ENCODE results near the gene TRIM28. TPM values are rescaled to one million over a fixed set of nuclear protein-coding genes. Genes with fewer than 3 reads are reported as not detected.

The TRIM28 gene
- total and polyA plus RNA-seq, 8 donors = 95.5 to 923 (median 206) TPM

DNA sequence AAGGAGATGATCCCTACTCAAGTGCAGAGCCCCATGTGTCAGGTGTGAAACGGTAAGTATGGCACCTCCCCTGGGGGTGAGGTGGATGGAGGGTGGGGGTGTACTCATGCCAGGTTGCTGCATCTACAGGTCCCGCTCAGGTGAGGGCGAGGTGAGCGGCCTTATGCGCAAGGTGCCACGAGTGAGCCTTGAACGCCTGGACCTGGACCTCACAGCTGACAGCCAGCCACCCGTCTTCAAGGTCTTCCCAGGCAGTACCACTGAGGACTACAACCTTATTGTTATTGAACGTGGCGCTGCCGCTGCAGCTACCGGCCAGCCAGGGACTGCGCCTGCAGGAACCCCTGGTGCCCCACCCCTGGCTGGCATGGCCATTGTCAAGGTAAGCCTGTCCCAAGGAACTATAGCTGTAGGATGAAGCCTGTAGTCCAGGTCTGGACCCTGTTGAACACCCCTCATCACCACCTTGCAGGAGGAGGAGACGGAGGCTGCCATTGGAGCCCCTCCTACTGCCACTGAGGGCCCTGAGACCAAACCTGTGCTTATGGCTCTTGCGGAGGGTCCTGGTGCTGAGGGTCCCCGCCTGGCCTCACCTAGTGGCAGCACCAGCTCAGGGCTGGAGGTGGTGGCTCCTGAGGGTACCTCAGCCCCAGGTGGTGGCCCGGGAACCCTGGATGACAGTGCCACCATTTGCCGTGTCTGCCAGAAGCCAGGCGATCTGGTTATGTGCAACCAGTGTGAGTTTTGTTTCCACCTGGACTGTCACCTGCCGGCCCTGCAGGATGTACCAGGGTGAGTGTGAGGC, 5.2 kb downstream of the TRIM28 start:
- H3K36me3 ChIP-seq = peaks cover 67 to 80% (median 76%) of the 10 kb centered on the region in 4 donors
- intact Hi-C loops (cut with DNase I; ENCODE audit: low total_unique reads) = no loop called here
- no peaks in the 10 kb centered on the region for H3K27me3 ChIP-seq
- no peak for DNase-seq
- H3K4me1 ChIP-seq = peaks cover 30 to 59% (median 49%) of the 10 kb centered on the region in 4 donors
- WGBS, 5 donors = 87 to 91% (median 89%) methylated on average over 17 to 20 of the region's 20 CpGs
- H3K27ac ChIP-seq = no peak overlapping the region
- TF ChIP-seq POLR2A (IDR thresholded peaks at IDR 0.05) (no peak), EP300 (IDR thresholded peaks at IDR 0.05) (no peak), POLR2AphosphoS5 (IDR thresholded peaks at IDR 0.05) (no peak)
- TF ChIP-seq, protein P1, sequence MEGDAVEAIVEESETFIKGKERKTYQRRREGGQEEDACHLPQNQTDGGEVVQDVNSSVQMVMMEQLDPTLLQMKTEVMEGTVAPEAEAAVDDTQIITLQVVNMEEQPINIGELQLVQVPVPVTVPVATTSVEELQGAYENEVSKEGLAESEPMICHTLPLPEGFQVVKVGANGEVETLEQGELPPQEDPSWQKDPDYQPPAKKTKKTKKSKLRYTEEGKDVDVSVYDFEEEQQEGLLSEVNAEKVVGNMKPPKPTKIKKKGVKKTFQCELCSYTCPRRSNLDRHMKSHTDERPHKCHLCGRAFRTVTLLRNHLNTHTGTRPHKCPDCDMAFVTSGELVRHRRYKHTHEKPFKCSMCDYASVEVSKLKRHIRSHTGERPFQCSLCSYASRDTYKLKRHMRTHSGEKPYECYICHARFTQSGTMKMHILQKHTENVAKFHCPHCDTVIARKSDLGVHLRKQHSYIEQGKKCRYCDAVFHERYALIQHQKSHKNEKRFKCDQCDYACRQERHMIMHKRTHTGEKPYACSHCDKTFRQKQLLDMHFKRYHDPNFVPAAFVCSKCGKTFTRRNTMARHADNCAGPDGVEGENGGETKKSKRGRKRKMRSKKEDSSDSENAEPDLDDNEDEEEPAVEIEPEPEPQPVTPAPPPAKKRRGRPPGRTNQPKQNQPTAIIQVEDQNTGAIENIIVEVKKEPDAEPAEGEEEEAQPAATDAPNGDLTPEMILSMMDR (IDR thresholded peaks at IDR 0.05) = no peak
- no peaks in the 10 kb centered on the region for H3K9me3 ChIP-seq
- H3K4me3 ChIP-seq = no peak overlapping the region

DNA sequence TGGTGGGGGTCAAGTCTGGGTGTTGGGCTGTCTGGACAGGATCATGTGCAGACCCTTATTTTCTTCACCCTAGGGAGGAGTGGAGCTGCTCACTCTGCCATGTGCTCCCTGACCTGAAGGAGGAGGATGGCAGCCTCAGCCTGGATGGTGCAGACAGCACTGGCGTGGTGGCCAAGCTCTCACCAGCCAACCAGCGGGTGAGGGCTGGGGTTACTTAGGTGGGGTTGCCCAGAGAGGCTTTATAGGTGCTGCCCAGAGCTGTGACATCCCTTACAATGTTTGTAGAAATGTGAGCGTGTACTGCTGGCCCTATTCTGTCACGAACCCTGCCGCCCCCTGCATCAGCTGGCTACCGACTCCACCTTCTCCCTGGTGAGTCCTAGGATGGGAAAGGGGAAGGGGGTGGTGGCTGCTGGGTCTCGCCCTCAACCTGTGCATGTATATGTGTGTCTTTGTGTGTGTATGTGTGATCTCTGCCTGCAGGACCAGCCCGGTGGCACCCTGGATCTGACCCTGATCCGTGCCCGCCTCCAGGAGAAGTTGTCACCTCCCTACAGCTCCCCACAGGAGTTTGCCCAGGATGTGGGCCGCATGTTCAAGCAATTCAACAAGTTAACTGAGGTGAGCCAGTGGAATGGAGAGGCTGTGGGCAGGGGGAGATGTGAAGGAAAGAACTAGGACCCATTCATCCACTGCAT, 5.9 kb downstream of the TRIM28 start:
- intact Hi-C loops (cut with DNase I; ENCODE audit: low total_unique reads) = no loop called here
- H3K27ac ChIP-seq = no peak overlapping the region
- DNase-seq = no peak
- H3K27me3 ChIP-seq = no peaks in the 10 kb centered on the region
- no peak overlapping the region for H3K4me3 ChIP-seq
- no peaks in the 10 kb centered on the region for H3K9me3 ChIP-seq
- TF ChIP-seq, protein P1 (IDR thresholded peaks at IDR 0.05) = no peak
- TF ChIP-seq POLR2A (IDR thresholded peaks at IDR 0.05) = no peak
- no peak for TF ChIP-seq POLR2AphosphoS5 (IDR thresholded peaks at IDR 0.05)
- no peak for TF ChIP-seq EP300 (IDR thresholded peaks at IDR 0.05)
- H3K4me1 ChIP-seq = peaks cover 33 to 63% (median 55%) of the 10 kb centered on the region in 4 donors
- H3K36me3 ChIP-seq = peaks cover 67 to 80% (median 76%) of the 10 kb centered on the region in 4 donors
- WGBS, 5 donors = 85 to 88% (median 87%) methylated on average over 11 of the region's 11 CpGs; no CpG with 5 or more reads in 1 of the 5 donors

DNA sequence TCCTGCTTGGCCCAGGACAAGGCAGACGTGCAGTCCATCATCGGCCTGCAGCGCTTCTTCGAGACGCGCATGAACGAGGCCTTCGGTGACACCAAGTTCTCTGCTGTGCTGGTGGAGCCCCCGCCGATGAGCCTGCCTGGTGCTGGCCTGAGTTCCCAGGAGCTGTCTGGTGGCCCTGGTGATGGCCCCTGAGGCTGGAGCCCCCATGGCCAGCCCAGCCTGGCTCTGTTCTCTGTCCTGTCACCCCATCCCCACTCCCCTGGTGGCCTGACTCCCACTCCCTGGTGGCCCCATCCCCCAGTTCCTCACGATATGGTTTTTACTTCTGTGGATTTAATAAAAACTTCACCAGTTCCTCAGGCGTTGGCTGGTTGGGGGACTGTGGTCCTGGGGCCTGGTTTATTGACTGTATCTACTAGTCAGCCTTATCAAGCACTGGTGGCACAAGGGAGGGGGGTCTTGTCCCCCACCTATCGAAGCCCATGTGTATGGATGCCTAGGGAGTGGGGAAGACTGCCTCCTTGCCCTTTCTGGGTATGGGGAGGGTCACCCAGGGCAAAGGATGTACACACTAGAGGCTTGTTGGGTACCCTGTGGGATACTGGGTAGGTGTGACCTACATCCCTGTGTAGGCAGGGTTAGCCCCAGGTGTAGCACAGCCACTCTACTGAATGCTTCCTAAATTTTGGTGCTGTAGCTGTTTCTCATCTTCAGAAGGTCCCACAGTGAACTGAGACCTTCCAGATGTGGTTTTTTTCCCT, 6.7 kb downstream of the TRIM28 start:
- intact Hi-C loops (cut with DNase I; ENCODE audit: low total_unique reads) = no loop called here
- Histone ChIP-seq H3K27ac (no peak overlapping the region), H3K4me1 (peaks cover 32 to 62% (median 55%) of the 10 kb centered on the region in 4 donors), H3K36me3 (peaks cover 69 to 82% (median 77%) of the 10 kb centered on the region in 4 donors), H3K9me3 (no peaks in the 10 kb centered on the region), H3K27me3 (no peaks in the 10 kb centered on the region), H3K4me3 (no peak overlapping the region)
- no peak for DNase-seq
- 76 to 90% (median 84%) methylated on average over 10 to 13 of the region's 13 CpGs for WGBS, 5 donors
- TF ChIP-seq POLR2A (IDR thresholded peaks at IDR 0.05) = no peak
- TF ChIP-seq POLR2AphosphoS5 (IDR thresholded peaks at IDR 0.05) = no peak
- TF ChIP-seq, protein P1 (IDR thresholded peaks at IDR 0.05) = no peak
- TF ChIP-seq EP300 (IDR thresholded peaks at IDR 0.05) = no peak

DNA sequence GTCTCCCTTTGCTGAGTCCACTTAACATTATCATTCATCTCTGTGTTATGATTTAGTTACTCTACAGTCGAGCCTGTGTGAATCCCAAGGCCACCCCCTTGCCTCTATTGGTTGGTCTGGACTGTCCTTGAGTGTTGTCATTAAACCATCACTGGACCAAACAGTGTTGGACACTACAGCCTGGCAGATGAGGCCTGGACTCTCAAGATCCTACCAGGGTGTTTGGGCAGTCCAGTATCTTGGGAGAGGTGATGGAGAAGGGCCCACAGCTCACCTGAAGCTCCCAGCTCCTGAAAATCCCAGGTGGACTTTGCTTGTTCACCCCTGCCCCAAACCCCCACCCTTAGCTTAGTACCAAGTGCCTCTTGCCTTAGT, 7.2 kb downstream of the TRIM28 start:
- 25 to 48% (median 41%) methylated on average over 1 of the region's 1 CpG for WGBS, 5 donors
- peaks cover 32 to 62% (median 55%) of the 10 kb centered on the region in 4 donors for H3K4me1 ChIP-seq

More for the DNA sequence above, 7.2 kb downstream of the TRIM28 start:
- peaks cover 74 to 85% (median 81%) of the 10 kb centered on the region in 4 donors for H3K36me3 ChIP-seq
- no peak for TF ChIP-seq EP300 (IDR thresholded peaks at IDR 0.05)
- TF ChIP-seq POLR2A (IDR thresholded peaks at IDR 0.05) = no peak
- TF ChIP-seq POLR2AphosphoS5 (IDR thresholded peaks at IDR 0.05) = no peak
- TF ChIP-seq, protein P1 (IDR thresholded peaks at IDR 0.05) = no peak
- no peak overlapping the region for H3K27ac ChIP-seq
- no peak for DNase-seq
- H3K9me3 ChIP-seq = no peaks in the 10 kb centered on the region
- no peaks in the 10 kb centered on the region for H3K27me3 ChIP-seq
- intact Hi-C loops (cut with DNase I; ENCODE audit: low total_unique reads) = no loop called here
- H3K4me3 ChIP-seq = no peak overlapping the region

All from stomach (tissue), 9 donors.